Measurements from ENCODE around the gene ATP2B3.

Gene ATP2B3

DNA sequence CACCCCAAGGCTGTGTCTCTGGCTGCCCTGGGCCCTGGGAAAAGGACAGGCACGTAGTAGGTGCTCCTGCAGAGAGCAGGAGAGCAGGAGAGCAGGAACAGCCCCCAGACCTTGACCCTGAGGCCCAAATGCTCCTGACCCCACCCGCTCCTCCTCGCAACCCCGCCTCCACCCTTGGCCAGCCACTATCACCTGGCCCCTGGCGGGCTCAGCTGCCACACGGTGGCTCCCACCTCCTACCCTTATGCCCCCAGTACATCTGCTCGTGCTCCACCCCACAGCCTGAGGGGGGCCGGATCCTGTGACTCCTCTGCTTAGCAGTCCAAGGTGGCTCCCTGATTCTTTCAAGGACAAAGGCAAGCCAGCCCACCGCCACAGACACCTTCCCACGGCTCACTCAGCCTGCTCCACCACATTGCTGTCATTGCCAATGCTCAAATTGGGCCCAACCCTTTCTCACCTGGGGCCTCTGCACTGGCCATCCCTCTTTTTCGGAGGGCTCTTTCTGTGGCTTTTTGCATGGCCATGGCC is 41.6 kb upstream of the ATP2B3 start:
- Histone ChIP-seq H3K9me3 (ENCODE audit: control insufficient read depth, insufficient read depth, low read length) (no peaks in the 10 kb centered on the region), H3K4me3 (ENCODE audit: low read length) (no peak overlapping the region), H3K4me1 (ENCODE audit: control insufficient read depth, insufficient read depth, low read length) (peaks cover 11% of the 10 kb centered on the region), H3K27me3 (ENCODE audit: control insufficient read depth, insufficient read depth, low read length) (peaks cover 6% of the 10 kb centered on the region; the same call in 1 of the 2 replicates), H3K27ac (ENCODE audit: low read length) (no peak overlapping the region), H3K36me3 (ENCODE audit: control insufficient read depth, insufficient read depth, low read length) (no peaks in the 10 kb centered on the region)
- WGBS (ENCODE audit: insufficient coverage, insufficient read length) = no CpG with 5 or more reads among the region's 11 CpGs
- DNase-seq (ENCODE audit: low read depth, low spot score) = no peak

DNA sequence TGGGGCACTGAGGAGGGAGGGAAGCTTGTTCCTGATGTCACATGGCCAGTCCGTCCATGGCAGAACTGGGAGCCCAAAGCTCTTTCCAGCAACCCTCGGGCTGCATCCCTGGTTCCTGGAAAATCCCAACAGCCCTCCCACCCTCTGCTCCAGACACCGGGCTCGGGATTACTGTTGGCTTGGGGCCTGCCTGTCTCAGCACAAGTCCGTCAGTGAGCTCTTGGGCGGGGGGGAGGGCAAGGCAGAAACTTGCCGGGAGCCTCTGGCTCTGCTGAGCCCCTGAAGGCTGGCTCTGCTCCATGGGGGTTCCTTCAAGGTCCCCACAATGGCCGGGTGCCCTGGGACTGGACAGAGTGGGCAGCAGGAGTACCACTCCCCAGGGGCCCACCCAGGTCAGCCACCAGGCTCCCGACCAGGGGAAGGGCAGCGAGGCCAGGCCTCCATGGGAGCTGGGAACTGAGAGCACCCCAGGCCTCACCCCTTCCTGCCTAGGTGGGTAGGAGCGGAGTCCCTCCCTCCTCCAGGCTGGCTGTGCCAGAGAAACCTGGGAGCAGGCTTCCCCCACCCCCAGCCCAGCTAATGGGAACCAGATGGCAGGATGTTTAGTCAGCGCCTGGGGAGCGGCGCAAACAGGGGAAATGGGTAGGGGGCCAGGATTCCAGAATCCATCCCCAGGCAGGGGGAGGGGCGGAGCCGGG is 40.6 kb upstream of the ATP2B3 start:
- Histone ChIP-seq H3K36me3 (ENCODE audit: control insufficient read depth, insufficient read depth, low read length) (no peaks in the 10 kb centered on the region), H3K4me3 (ENCODE audit: low read length) (no peak overlapping the region), H3K27me3 (ENCODE audit: control insufficient read depth, insufficient read depth, low read length) (peaks cover 6% of the 10 kb centered on the region; the same call in 1 of the 2 replicates), H3K27ac (ENCODE audit: low read length) (no peak overlapping the region), H3K9me3 (ENCODE audit: control insufficient read depth, insufficient read depth, low read length) (no peaks in the 10 kb centered on the region), H3K4me1 (ENCODE audit: control insufficient read depth, insufficient read depth, low read length) (peaks cover 11% of the 10 kb centered on the region)
- no CpG with 5 or more reads among the region's 16 CpGs for WGBS (ENCODE audit: insufficient coverage, insufficient read length)
- DNase-seq (ENCODE audit: low read depth, low spot score) = no peak

DNA sequence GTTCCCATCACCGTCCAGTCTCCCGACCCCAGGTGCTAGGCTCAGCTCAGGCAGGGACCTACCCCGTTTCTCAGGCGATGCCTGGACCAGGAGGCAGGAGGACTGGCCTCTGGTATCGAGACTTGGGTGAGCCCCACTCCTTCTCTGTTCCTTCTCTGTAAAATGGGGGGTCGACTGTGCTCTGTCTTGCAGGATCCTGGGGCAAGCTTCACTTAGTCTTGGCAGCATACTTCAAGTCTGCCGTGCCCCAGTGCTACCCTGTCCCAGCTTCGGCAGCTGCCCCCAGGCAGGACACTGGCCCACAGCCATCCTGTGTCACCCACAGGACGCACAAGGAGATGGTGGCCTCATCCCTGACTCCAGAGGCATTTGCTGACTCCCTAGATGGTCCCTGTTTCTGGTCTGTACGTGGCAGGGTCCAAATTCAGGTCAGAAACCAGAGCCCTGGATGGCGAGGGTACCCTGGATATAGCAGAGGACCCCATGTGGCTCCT is 40.0 kb upstream of the ATP2B3 start:
- no CpG with 5 or more reads among the region's 11 CpGs for WGBS (ENCODE audit: insufficient coverage, insufficient read length)
- no peaks in the 10 kb centered on the region for H3K36me3 ChIP-seq (ENCODE audit: control insufficient read depth, insufficient read depth, low read length)
- peaks cover 6% of the 10 kb centered on the region; the same call in 1 of the 2 replicates for H3K27me3 ChIP-seq (ENCODE audit: control insufficient read depth, insufficient read depth, low read length)
- no peak overlapping the region for H3K27ac ChIP-seq (ENCODE audit: low read length)
- peaks cover 11% of the 10 kb centered on the region for H3K4me1 ChIP-seq (ENCODE audit: control insufficient read depth, insufficient read depth, low read length)
- H3K4me3 ChIP-seq (ENCODE audit: low read length) = no peak overlapping the region
- H3K9me3 ChIP-seq (ENCODE audit: control insufficient read depth, insufficient read depth, low read length) = no peaks in the 10 kb centered on the region
- no peak for DNase-seq (ENCODE audit: low read depth, low spot score)

DNA sequence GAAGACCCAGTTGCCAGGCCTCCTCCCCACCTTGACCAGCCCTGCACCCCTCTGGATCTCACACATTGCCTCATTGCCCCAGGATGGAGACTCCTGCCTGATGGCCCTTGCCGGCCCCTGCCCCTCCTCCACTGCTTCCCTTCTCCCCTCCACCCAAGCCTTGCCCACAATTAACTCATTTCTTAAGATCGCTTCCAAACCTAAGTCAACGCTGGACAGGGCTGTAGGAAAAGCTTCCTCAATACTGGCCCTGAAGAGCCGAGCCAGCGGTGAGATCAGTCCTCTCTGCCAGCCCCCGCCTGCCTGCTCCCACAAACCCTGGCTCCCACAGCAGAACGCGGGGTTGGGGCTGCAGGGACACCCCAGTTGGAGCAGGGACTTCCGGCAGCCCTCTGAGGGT is 39.5 kb upstream of the ATP2B3 start:
- peaks cover 11% of the 10 kb centered on the region for H3K4me1 ChIP-seq (ENCODE audit: control insufficient read depth, insufficient read depth, low read length)
- DNase-seq (ENCODE audit: low read depth, low spot score) = no peak
- peaks cover 6% of the 10 kb centered on the region; the same call in 1 of the 2 replicates for H3K27me3 ChIP-seq (ENCODE audit: control insufficient read depth, insufficient read depth, low read length)
- H3K36me3 ChIP-seq (ENCODE audit: control insufficient read depth, insufficient read depth, low read length) = no peaks in the 10 kb centered on the region
- no peaks in the 10 kb centered on the region for H3K9me3 ChIP-seq (ENCODE audit: control insufficient read depth, insufficient read depth, low read length)
- WGBS (ENCODE audit: insufficient coverage, insufficient read length) = no CpG with 5 or more reads among the region's 9 CpGs
- H3K4me3 ChIP-seq (ENCODE audit: low read length) = no peak overlapping the region
- no peak overlapping the region for H3K27ac ChIP-seq (ENCODE audit: low read length)

DNA sequence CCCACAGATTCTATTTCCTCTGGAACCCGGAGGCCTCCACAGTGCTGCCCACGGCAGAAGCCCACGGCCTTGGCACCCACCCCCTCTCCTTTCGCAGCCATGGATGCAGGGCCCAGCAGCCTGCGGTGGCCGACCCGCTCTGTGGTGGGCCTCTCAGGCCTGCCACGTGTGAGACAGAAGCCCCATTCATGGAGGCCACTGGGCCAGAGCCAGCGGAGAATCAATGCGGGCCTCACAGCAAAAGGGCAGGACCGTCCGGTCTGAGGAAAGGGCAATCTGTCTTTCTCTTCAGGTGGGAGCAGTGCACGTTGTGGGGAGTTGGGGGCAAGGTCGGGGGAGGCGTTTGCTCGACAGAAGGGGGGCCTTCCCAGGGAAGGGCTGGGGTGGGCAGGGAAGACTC is 38.7 kb upstream of the ATP2B3 start:
- H3K9me3 ChIP-seq (ENCODE audit: control insufficient read depth, insufficient read depth, low read length) = no peaks in the 10 kb centered on the region
- H3K36me3 ChIP-seq (ENCODE audit: control insufficient read depth, insufficient read depth, low read length) = no peaks in the 10 kb centered on the region
- H3K4me1 ChIP-seq (ENCODE audit: control insufficient read depth, insufficient read depth, low read length) = peaks cover 11% of the 10 kb centered on the region
- H3K27me3 ChIP-seq (ENCODE audit: control insufficient read depth, insufficient read depth, low read length) = peaks cover 6% of the 10 kb centered on the region; the same call in 1 of the 2 replicates
- WGBS (ENCODE audit: insufficient coverage, insufficient read length) = no CpG with 5 or more reads among the region's 16 CpGs
- H3K4me3 ChIP-seq (ENCODE audit: low read length) = no peak overlapping the region
- H3K27ac ChIP-seq (ENCODE audit: low read length) = no peak overlapping the region
- no peak for DNase-seq (ENCODE audit: low read depth, low spot score)

DNA sequence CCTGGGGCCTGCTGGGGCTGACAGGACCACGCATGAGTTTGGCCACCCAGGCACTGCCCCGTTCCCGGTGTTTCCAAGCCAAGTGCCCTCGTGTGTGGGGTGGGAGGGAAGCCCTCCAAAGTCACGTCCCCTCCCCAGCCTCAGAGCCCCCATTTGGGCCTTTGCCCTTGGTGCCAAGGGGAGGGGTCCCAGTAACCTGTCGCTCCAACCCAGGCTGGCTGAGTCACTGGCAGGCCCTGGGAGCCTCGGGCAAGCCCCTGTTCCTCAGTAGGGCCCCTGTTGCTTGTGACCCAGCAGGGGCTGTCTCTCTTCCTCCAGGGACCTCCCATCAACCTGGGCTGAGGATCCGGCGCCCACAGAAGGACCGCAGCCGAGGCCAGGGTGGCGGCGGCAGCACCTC is 36.4 kb upstream of the ATP2B3 start:
- H3K4me1 ChIP-seq (ENCODE audit: control insufficient read depth, insufficient read depth, low read length) = peaks cover 11% of the 10 kb centered on the region

DNA sequence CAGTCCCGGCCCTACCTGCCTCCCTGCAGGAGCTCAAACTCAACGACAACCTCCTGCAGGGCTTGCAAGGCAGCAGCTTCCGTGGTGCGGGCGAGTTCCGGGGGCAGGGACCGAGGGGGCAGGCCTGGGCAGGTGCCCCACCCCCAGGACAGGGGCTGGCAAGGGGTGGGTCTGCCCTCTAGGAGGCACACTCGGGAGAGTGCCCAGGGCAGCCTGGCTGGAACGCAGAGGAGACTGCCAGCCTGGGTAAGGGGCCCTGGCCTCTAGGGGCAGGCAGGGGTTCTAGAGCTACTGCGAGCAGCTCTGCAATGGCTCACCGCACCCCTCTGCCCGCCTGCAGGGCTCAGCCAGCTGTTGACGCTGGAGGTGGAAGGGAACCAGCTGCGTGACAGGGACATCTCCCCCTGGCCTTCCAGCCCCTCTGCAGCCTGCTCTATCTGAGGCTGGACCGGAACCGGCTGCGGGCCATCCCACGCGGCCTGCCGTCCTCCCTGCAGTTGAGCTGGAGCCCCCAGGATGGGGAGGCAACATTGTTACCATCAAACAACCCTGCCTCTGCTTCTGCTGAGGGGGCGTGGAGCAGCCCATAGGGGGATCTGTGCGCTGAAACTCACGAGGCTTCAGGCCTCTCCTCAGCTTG is 34.9 kb upstream of the ATP2B3 start:
- Histone ChIP-seq H3K4me1 (ENCODE audit: control insufficient read depth, insufficient read depth, low read length) (peaks cover 5% of the 10 kb centered on the region), H3K27ac (ENCODE audit: low read length) (no peak overlapping the region), H3K4me3 (ENCODE audit: low read length) (no peak overlapping the region), H3K27me3 (ENCODE audit: control insufficient read depth, insufficient read depth, low read length) (no peaks in the 10 kb centered on the region), H3K9me3 (ENCODE audit: control insufficient read depth, insufficient read depth, low read length) (no peaks in the 10 kb centered on the region), H3K36me3 (ENCODE audit: control insufficient read depth, insufficient read depth, low read length) (no peaks in the 10 kb centered on the region)
- no peak for DNase-seq (ENCODE audit: low read depth, low spot score)
- no CpG with 5 or more reads among the region's 23 CpGs for WGBS (ENCODE audit: insufficient coverage, insufficient read length)

More for the DNA sequence above, 36.4 kb upstream of the ATP2B3 start:
- Histone ChIP-seq H3K9me3 (ENCODE audit: control insufficient read depth, insufficient read depth, low read length) (no peaks in the 10 kb centered on the region), H3K27me3 (ENCODE audit: control insufficient read depth, insufficient read depth, low read length) (no peaks in the 10 kb centered on the region), H3K4me3 (ENCODE audit: low read length) (no peak overlapping the region), H3K27ac (ENCODE audit: low read length) (no peak overlapping the region), H3K36me3 (ENCODE audit: control insufficient read depth, insufficient read depth, low read length) (no peaks in the 10 kb centered on the region)
- no peak for DNase-seq (ENCODE audit: low read depth, low spot score)
- no CpG with 5 or more reads among the region's 13 CpGs for WGBS (ENCODE audit: insufficient coverage, insufficient read length)

DNA sequence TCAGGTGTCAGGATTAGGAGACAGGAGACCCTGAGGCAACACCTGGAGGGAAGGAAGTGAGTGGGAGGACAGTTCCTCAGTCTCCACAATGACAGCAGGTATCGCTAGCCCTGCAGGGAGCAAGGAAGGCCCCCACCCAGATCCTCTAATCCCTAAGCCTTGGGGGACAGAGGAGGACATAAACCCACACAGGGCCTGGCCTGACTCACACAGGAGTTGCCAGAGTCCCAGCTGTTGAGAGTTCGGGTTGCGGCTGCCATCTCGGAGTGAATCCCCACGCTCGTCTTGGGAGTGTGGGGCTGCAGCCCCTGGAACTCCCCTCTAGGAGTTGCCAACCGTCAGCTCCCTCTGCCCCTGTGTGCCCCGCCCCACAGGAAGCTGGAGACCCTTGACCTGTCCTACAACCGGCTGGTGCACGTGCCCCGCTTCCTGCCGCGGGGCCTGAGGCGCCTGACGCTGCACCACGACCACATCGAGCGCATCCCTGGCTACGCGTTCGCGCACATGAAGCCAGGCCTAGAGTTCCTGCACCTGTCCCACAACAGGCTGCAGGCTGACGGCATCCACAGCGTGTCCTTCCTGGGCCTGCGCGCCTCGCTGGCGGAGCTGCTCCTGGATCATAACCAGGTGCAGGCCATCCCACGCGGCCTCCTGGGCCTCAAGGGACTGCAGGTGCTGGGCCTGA is 31.9 kb upstream of the ATP2B3 start:
- Histone ChIP-seq H3K27me3 (ENCODE audit: control insufficient read depth, insufficient read depth, low read length) (no peaks in the 10 kb centered on the region), H3K9me3 (ENCODE audit: control insufficient read depth, insufficient read depth, low read length) (no peaks in the 10 kb centered on the region), H3K36me3 (ENCODE audit: control insufficient read depth, insufficient read depth, low read length) (no peaks in the 10 kb centered on the region), H3K4me1 (ENCODE audit: control insufficient read depth, insufficient read depth, low read length) (peaks cover 2% of the 10 kb centered on the region; the same call in 1 of the 2 replicates), H3K4me3 (ENCODE audit: low read length) (no peak overlapping the region), H3K27ac (ENCODE audit: low read length) (no peak overlapping the region)
- DNase-seq (ENCODE audit: low read depth, low spot score) = no peak
- no CpG with 5 or more reads among the region's 30 CpGs for WGBS (ENCODE audit: insufficient coverage, insufficient read length)

DNA sequence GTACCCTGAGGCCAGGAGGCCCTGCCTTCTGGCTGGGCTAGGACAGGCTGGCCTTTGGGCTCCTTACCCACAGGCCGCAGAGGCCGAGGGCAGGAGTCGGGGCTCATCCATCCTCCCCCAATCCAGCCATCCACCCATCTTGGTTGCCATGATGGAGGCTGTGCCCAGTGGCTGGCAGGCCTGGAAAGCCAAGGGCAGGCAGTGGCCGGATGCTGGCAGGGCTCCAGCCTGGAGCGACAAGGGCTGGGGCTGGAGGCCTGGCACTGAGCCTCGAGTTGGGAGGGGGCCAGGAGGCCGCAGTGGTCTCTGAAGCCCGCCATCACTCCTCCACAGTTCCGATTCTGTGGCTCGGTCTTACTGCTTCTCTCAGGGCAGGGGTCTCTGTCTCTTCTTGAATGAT is 31.3 kb upstream of the ATP2B3 start:
- peaks cover 2% of the 10 kb centered on the region; the same call in 1 of the 2 replicates for H3K4me1 ChIP-seq (ENCODE audit: control insufficient read depth, insufficient read depth, low read length)
- DNase-seq (ENCODE audit: low read depth, low spot score) = no peak
- H3K27ac ChIP-seq (ENCODE audit: low read length) = no peak overlapping the region
- no CpG with 5 or more reads among the region's 10 CpGs for WGBS (ENCODE audit: insufficient coverage, insufficient read length)
- H3K27me3 ChIP-seq (ENCODE audit: control insufficient read depth, insufficient read depth, low read length) = no peaks in the 10 kb centered on the region
- no peaks in the 10 kb centered on the region for H3K36me3 ChIP-seq (ENCODE audit: control insufficient read depth, insufficient read depth, low read length)
- no peak overlapping the region for H3K4me3 ChIP-seq (ENCODE audit: low read length)
- H3K9me3 ChIP-seq (ENCODE audit: control insufficient read depth, insufficient read depth, low read length) = no peaks in the 10 kb centered on the region

DNA sequence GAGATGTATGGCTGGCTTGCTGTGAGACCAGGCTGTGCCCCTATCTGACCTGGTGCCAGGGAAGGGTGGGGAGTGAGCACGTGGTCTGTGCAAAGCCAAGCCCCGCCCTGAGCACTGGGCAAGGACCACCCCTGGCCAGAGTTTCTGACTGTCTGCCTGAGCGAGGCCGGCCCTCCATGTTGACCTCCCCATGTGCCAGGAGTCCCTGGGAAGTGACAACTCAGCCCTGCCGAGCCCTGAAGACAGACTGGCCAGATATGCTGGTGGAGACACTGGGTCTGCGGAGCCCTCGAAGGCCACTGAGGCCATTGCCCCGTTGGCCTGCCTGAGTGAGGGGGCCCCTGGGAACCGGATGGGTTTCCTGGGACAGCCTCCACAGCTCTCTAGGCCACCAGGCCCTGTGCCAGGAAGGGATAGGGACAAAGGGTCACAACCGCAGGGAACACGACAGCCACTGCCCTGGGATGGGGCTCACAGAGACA is 29.8 kb upstream of the ATP2B3 start:
- DNase-seq (ENCODE audit: low read depth, low spot score) = no peak
- Histone ChIP-seq H3K36me3 (ENCODE audit: control insufficient read depth, insufficient read depth, low read length) (no peaks in the 10 kb centered on the region), H3K27me3 (ENCODE audit: control insufficient read depth, insufficient read depth, low read length) (no peaks in the 10 kb centered on the region), H3K27ac (ENCODE audit: low read length) (no peak overlapping the region), H3K4me1 (ENCODE audit: control insufficient read depth, insufficient read depth, low read length) (peaks cover 2% of the 10 kb centered on the region; the same call in 1 of the 2 replicates), H3K4me3 (ENCODE audit: low read length) (no peak overlapping the region), H3K9me3 (ENCODE audit: control insufficient read depth, insufficient read depth, low read length) (no peaks in the 10 kb centered on the region)
- no CpG with 5 or more reads among the region's 11 CpGs for whole genome bisulfite sequencing (ENCODE audit: insufficient coverage, insufficient read length)
